ENCODE measurements around the gene N4BP2.

N4BP2 gene

DNA sequence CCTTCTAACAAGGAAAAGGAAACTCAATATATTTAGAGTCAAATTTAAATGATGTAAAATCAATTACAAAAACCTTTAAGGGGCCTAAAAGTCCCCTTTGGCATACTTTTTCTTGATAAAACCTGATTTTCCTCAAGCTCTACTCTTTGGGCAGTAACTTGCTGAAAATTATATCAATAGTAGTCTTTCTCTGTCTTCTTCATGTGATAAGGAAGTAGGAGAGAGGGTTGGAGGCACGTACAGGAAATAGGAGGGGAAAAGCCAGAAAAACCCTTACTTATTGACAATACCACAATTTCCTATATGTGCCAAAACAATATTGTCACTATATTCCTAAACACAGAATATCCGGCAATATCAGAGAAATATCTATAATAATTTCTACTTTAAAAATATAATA is 149.8 kb downstream of the N4BP2 start:
- Mint-ChIP-seq H3K4me1 (peaks cover 18% of the 10 kb centered on the region), H3K27me3 (ENCODE audit: low read depth, poor library complexity) (peaks cover 2% of the 10 kb centered on the region), H3K9me3 (no peaks in the 10 kb centered on the region), H3K27ac (no peak overlapping the region), H3K36me3 (ENCODE audit: low read depth) (no peaks in the 10 kb centered on the region), H3K4me3 (no peak overlapping the region)
- TF ChIP-seq, protein P1, sequence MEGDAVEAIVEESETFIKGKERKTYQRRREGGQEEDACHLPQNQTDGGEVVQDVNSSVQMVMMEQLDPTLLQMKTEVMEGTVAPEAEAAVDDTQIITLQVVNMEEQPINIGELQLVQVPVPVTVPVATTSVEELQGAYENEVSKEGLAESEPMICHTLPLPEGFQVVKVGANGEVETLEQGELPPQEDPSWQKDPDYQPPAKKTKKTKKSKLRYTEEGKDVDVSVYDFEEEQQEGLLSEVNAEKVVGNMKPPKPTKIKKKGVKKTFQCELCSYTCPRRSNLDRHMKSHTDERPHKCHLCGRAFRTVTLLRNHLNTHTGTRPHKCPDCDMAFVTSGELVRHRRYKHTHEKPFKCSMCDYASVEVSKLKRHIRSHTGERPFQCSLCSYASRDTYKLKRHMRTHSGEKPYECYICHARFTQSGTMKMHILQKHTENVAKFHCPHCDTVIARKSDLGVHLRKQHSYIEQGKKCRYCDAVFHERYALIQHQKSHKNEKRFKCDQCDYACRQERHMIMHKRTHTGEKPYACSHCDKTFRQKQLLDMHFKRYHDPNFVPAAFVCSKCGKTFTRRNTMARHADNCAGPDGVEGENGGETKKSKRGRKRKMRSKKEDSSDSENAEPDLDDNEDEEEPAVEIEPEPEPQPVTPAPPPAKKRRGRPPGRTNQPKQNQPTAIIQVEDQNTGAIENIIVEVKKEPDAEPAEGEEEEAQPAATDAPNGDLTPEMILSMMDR (IDR thresholded peaks at IDR 0.05) = no peak
- DNase-seq = no peak
